HUDEP-2 (cell line): ENCODE measurements around the gene IFNW1.
A peak's percentile ranks its signal among the peaks of the same experiment; 100 is the strongest.
"Not testable (repeated sequence)": the region's sequence is repeated elsewhere in the genome, so short reads cannot be mapped to it uniquely, and the experiment has no call there.

ENCODE experiments used
- DNase-seq, 76 experiments: peaks; one replicate each; lab custom pipeline; 2025; ENCODE audit not compliant: unreplicated experiment in 76 of 76; lab: John Stamatoyannopoulos, UW

The IFNW1 gene

DNA sequence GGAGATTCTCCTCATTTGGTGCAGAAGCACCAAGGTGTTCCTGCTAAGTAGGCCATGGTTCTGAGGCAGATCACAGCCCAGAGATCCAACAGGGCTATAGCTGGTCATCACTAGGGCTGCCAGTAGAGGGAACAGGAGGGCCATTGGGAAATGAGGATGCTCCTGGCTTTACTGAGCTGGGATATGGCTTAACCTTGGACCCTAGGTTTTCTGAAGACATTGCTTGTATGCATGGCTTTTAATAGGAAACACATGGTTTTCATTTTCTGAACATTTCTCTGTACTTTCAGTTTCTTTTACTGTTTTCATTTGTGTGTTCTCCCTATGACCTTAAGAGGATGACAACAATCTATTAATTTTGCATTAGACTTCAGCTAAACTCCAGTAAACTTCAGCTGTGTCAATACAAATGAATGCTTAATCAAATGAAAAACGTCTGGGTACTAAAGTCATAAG, at the start of gene IFNW1:
Gene IFNW1 (minus strand): TSS at position 406 of the 456 bp plus-strand sequence. CDS start 262 bp downstream, at position 144.
- no peak for DNase-seq

DNA sequence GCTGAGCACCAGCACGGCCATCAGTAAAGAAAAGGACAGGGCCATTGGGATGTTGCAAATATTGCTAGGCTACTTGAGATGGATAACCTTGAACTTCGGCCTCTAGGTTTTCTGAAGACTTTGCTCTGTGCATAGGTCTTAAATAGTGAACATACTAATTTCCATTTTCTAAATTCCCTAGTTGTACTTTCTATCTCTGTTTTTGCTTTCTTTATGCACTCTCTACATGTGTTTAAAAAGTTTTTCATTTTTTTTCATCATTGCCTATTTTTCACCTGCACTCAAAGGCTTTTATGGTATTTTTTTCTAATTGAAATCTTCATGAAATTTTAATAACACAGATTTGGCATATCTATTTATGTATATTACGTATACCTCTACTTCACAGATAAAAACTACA, 45.9 kb upstream of the IFNW1 start, which contains the start of gene IFNA4:
Gene IFNA4 (minus strand): TSS at position 101 of the 400 bp plus-strand sequence. CDS start 56 bp downstream, at position 45.
- DNase-seq, result not testable (repeated sequence)

- peak in 10 of 76 experiments; percentile 1 to 38 (median 7) for DNase-seq
These were observed 41.4 kb upstream of the IFNW1 start for GRCh38 chr9:21182810-21183736.

DNA sequence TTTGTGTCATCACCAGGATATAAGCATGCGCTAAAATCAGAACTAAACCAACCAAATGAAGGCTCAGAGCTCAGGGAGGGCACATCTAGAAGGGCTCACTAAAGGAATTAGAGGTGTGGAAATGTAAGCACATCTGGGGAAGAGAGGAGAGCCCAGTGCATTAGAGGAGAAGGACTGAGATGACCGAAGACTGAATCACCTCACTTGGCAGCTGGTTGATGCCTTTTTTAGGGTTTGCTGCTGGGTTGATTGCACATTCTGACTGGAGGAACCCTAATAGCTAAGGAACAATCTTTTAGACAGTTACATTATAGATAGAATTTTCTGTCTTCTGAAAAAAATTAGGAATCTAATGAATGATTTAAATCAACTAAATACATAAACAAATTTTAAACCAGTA, 33.0 kb upstream of the IFNW1 start:
- DNase-seq, result no peak

GRCh38 chr9:21172156-21172555, 30.5 kb upstream of the IFNW1 start:
- DNase-seq, result no peak

DNA sequence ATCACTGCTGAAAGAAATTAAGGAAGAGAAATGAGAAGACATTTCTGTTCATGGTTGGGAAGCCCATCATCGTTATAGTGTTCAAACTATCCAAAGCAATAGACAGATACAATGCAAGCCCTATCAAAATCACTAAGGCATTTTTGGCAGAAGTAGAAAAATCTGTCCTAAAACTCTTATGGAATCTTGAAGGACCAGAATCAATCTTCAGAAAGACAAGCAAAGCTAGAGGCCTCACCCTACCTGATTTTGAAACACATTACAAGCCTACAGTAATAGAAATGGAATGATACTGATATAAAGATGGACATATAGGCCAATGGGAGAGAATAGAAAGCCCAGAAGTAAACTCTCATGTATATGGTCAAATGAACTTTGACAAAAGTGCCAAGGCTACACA, 29.7 kb upstream of the IFNW1 start:
- DNase-seq, result no peak

GRCh38 chr9:21166560-21166959, 24.9 kb upstream of the IFNW1 start, which contains the start of gene IFNA21:
IFNA21 (minus strand) TSS chr9:21166660; CDS start chr9:21166612, 48 bp downstream.
- DNase-seq, result not testable (repeated sequence)

DNA sequence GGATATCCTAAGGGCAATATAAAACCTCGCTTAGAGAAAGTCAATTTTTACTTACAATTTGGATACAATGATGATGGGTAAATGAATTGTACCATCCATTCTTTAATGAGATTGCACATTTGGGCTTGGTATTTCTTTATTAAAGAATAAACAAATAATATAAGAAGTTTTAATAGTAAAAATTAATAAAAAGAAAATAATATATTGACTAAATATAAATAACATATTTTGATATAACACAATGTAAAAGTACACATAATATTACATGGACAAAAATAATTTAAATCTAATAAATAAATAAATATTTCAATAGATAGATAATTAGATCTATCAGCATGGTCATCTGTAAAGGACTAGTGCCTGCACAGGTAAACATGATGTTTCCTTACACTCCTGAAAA, 23.9 kb upstream of the IFNW1 start:
- no peak for DNase-seq

- no peak for DNase-seq
These were observed 18.5 kb upstream of the IFNW1 start for GRCh38 chr9:21160178-21160577.

GRCh38 chr9:21155501-21155900, 13.9 kb upstream of the IFNW1 start:
- no peak for DNase-seq

GRCh38 chr9:21154018-21154608, 12.5 kb upstream of the IFNW1 start:
- DNase-seq, result peak in 2 of 76 experiments; percentile 1 to 5

DNA sequence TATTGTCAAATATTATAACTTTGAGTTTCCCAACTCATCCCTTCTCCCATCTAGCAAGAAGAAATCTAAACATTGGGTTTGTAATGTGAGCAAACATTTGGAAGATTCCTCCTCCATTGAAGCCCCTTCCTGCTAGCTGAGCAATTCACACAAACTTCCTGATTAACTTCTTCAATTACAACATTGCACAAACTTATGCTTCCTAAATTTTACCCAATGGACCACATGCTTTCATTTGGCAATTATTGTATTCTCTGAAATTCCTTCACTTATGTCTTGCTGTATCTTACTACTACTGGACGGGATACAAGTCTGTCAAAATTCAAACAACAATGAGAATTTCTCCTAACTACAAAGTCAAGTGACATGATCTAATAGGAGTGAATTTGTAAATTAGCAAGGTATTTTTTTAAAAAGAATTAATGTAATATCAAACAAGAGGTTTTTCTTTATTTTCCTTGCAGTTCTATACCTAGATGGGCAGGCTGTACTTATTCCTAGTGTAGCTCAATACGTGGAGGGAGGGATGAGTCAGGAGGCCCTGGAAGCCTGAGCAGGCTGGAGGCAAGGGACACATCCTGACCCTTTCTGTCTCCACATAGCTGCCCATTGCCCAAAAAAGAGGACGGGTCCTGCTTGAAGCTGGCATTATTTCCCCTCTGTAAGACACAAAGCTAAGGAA, 11.8 kb upstream of the IFNW1 start:
- DNase-seq, result no peak

- no peak for DNase-seq
These were observed 3.0 kb upstream of the IFNW1 start for GRCh38 chr9:21144603-21145002.

DNA sequence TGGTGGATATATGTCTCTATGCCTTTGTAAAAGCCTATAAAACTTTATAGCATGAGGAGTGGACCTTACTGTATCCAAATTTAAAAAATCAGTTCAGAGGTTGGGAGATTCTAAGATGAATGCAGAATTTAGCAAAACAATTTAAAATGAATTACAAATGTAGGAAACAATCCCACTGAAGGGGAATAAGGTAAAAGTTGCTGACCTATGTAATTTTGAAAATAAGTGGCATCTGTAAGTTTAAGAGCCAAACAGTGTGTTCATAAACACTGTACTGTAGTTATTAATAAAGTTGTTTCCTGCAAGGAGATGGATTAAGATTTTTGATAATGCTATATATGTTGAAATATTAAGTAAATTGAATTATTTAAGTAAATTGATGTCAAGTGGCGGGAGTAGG, 4.6 kb downstream of the IFNW1 start:
- DNase-seq, result no peak

- no peak for DNase-seq
These were observed 5.9 kb downstream of the IFNW1 start for GRCh38 chr9:21135736-21136135.

DNA sequence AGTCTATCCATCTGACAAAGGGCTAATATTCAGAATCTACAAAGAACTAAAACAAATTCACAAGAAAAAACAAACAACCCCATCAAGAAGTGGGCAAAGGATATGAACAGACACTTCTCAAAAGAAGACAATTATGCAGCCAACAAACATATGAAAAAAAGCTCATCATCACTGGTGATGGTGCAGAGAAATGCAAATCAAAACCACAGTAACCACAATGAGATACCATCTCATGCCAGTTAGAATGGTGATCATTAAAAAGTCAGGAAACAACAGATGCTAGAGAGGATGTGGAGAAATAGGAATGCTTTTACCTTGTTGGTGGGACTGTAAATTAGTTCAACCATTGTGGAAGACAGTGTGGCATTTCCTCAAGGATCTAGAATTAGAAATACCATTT, 13.4 kb downstream of the IFNW1 start:
- not testable (repeated sequence) for DNase-seq

DNA sequence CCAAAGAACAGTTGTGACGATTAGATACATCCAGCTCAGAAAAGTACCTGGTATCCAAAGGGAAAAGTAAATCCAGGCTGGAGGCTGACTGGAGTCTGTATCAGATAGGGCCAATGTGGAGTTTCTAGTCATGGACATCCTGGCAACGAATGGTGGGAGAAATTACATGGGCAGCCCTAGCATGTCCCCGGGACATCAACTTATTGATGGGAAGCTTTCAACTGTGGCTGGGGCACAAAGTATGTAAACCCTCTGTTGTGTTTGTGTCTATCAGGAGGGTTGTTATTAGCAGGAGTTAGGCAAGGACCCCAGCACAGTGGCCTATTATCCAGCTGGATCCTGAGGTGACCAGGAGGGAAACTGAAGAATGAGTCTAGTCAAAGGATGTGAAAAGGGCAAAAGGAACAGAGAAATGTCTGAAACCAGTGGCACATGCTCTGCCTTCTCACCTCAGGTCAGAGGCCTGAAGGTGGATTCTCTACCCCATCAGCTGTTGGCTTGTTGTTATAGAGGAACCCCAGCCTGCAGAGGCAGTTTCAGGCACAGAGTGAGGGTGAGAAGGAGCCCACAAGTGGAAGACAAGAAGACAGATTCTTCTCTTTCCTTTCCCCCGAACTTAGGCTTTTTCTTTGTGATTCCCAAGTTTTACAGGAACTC, 19.9 kb downstream of the IFNW1 start:
- DNase-seq, result no peak

DNA sequence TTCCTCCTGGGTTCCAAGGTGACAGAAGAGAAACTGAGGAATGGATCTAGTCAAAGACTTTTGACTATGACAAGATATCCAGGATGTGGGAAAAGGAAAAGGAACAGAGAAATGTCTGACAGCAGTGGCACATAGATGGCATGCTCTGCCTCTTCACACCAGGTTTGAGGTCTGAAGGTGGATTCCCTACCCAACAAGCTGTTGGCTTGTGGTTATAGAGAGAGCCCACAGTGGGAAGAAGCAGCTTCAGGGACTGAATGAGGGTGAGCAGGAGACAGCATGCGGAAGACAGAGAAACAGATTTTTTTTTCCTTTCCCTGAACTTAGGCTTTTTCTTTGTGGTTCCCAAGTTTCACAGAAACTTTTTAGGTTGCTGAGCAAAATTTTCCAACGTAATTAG, 20.6 kb downstream of the IFNW1 start:
- no peak for DNase-seq

GRCh38 chr9:21119093-21119770, 22.4 kb downstream of the IFNW1 start:
- no peak for DNase-seq

GRCh38 chr9:21114311-21114710, 27.3 kb downstream of the IFNW1 start:
- no peak for DNase-seq
